Measurements from ENCODE around the gene ATP1A3. TPM values are rescaled to one million over a fixed set of nuclear protein-coding genes. Genes with fewer than 3 reads are reported as not detected.

ATP1A3 gene
- total RNA-seq (3.4 and 3.8 TPM in 2 replicates), polyA plus RNA-seq (0.62 and 1.2 TPM in 2 replicates), polyA minus RNA-seq (1.3 and 1.9 TPM in 2 replicates)
- 0.51 TPM for total RNA-seq (2013)

DNA sequence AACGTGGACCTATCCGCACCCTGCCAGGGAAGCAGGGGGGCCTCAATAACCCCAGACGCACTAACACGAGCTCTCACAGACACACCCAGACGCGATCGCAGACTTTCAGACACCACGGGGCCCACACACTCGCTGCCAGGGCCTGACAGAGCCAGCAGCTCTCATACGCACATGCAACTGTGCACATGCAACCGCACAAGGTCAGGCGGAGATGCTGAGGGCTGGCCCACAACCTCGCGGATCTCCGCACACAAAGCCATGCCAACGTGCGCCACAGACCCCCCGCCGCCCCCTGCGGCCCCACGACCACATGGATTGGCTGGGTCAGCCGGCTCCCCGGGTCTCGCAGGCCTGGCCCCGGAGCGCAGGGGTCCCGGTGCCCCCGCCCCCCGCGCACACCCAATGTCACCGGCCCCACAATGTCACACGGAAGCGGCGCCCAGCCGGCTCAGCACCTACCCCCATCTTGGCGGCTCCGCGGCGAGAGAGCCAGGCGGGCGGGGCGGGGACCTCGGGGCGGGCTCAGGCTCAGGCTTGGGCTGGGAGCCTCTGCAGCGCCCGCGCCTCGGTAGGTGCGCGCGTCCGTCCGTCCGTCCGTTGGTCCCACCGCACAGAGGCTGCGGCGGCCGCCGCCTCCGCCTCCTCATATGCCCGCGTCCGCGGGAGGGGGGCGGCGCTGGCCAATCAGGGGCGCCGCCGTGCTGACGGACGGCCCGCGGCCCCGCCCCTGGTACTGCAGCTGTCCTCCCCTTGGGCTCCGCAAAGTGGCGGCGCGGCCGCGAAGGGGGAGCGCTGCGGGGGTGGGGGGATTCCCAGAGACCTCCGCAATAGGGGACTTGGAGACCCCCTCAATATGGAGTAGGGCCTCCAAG, at the start of gene ATP1A3:
ATP1A3 (minus strand) TSS at position 619 of the 872 bp plus-strand sequence; CDS start at position 465, 154 bp downstream.
- intact Hi-C loops (cut with micrococcal nuclease), result loop anchor here (1.0 kb wide), 1 partner anchor 35 kb away; the partner anchor contains the start of gene RABAC1
- CTCF ChIA-PET, result no interaction called here
- WGBS (ENCODE audit: insufficient coverage), result under 1% methylated on average over 74 of the region's 84 CpGs

More for the DNA sequence above, at the start of gene ATP1A3:
- Histone ChIP-seq H3K79me2 (ENCODE audit: control insufficient read depth, insufficient read depth, low read length) (no peaks in the 10 kb centered on the region), H2AFZ (ENCODE audit: insufficient read depth, low read depth, low read length, poor library complexity, severe bottlenecking) (peak within 1 kb of the TSS; percentile 86), H3K27ac (ENCODE audit: low read length in 2 of 2) (no peak within 1 kb of the TSS), H3K4me3 (ENCODE audit: control extremely low read depth in 1 of 5, extremely low read depth in 1 of 5, insufficient read depth in 1 of 5, low read depth in 2 of 5, low read length in 4 of 5) (peak within 1 kb of the TSS; percentile 25 to 83 (median 56)), H3K27me3 (replicated peaks in 1 of 4; ENCODE audit: control extremely low read depth in 1 of 4, control insufficient read depth in 3 of 4, insufficient read depth in 4 of 4, low read length in 3 of 4) (peaks cover 0 to 55% (median 29%) of the 10 kb centered on the region in 4 experiments), H3K9ac (ENCODE audit: low read length) (peak within 1 kb of the TSS; percentile 77), H3K4me2 (replicated peaks; ENCODE audit: low read depth, low read length, poor library complexity, severe bottlenecking) (peak within 1 kb of the TSS; percentile 98), H4K20me1 (ENCODE audit: control insufficient read depth, insufficient read depth, low read length, poor library complexity, severe bottlenecking) (no peaks in the 10 kb centered on the region), H3K4me1 (ENCODE audit: control insufficient read depth in 2 of 2, insufficient read depth in 2 of 2, low read length in 2 of 2) (peaks cover 29 to 30% of the 10 kb centered on the region in 2 donors), H3K9me3 (ENCODE audit: control extremely low read depth in 1 of 3, control insufficient read depth in 2 of 3, insufficient read depth in 1 of 3, low read length in 2 of 3) (peaks cover 0 to 16% (median 0%) of the 10 kb centered on the region in 3 donors), H3K36me3 (replicated peaks in 1 of 2; ENCODE audit: control extremely low read depth in 1 of 2, control insufficient read depth in 1 of 2, extremely low read depth in 1 of 2, insufficient read depth in 2 of 2, low read length in 1 of 2) (no peaks in the 10 kb centered on the region)
- POLR2A ChIA-PET, result no interaction called here
- peaks cover 43% of the 10 kb centered on the region for H3K27me3 Mint-ChIP-seq
- H3K4me3 Mint-ChIP-seq, result peak within 1 kb of the TSS; percentile 74
- ATAC-seq (ENCODE audit: low read depth) (peak; percentile 91), DNase-seq (peak; percentile 79)
- H3K4me1 Mint-ChIP-seq, result peaks cover 40% of the 10 kb centered on the region
- no peak for TF ChIP-seq EZH2 (IDR thresholded peaks at IDR 0.05; ENCODE audit: borderline replicate concordance, insufficient read depth, low read depth, low read length, poor library complexity, severe bottlenecking)
- TF ChIP-seq, protein P1, sequence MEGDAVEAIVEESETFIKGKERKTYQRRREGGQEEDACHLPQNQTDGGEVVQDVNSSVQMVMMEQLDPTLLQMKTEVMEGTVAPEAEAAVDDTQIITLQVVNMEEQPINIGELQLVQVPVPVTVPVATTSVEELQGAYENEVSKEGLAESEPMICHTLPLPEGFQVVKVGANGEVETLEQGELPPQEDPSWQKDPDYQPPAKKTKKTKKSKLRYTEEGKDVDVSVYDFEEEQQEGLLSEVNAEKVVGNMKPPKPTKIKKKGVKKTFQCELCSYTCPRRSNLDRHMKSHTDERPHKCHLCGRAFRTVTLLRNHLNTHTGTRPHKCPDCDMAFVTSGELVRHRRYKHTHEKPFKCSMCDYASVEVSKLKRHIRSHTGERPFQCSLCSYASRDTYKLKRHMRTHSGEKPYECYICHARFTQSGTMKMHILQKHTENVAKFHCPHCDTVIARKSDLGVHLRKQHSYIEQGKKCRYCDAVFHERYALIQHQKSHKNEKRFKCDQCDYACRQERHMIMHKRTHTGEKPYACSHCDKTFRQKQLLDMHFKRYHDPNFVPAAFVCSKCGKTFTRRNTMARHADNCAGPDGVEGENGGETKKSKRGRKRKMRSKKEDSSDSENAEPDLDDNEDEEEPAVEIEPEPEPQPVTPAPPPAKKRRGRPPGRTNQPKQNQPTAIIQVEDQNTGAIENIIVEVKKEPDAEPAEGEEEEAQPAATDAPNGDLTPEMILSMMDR (IDR thresholded peaks at IDR 0.05), result no peak
- no peaks in the 10 kb centered on the region for H3K9me3 Mint-ChIP-seq (ENCODE audit: insufficient read depth)
- peak within 1 kb of the TSS; percentile 61 for H3K27ac Mint-ChIP-seq

Data from B cell (primary cell).